Stimulated activated naive B cell treated with anti-CD40 and anti-IgM and Interleukin-4, amounts not matched to agents 10 μg/mL and 1 μg/mL and 100 μg/mL, for 72 hours (primary cell): Measurements from ENCODE around the gene NELFA.
A peak's percentile ranks its signal among the peaks of the same experiment; 100 is the strongest.
"Not testable (repeated sequence)": the region's sequence is repeated elsewhere in the genome, so short reads cannot be mapped to it uniquely, and the experiment has no call there.

ENCODE experiments used
- ATAC-seq, 2 donors: fragments of 150-1000 bp; cut with Tn5 transposase; replicated peaks; 2 replicates each; pipeline ENCODE4 v1.10.0; 2021; ENCODE audit warnings: moderate library complexity in 1 of 2
- DNase-seq: peaks from one replicate; pipeline ENCODE4 v3.0.0; 2021
- H3K27ac Mint-ChIP-seq: one replicate; pipeline ENCODE4 v1.8.0; 2022; ENCODE audit warnings: mild to moderate bottlenecking, mixed read lengths
- H3K27me3 Mint-ChIP-seq, 2 donors: one replicate each; pipeline ENCODE4 v1.8.0; 2022; ENCODE audit warnings: mixed read lengths in 2 of 2
- H3K36me3 Mint-ChIP-seq, 2 donors: one replicate each; pipeline ENCODE4 v1.8.0; 2022; ENCODE audit warnings: mixed read lengths in 2 of 2, mild to moderate bottlenecking in 1 of 2
- H3K4me1 Mint-ChIP-seq, 2 donors: one replicate each; pipeline ENCODE4 v1.8.0; 2022; ENCODE audit warnings: mixed read lengths in 2 of 2, mild to moderate bottlenecking in 1 of 2
- H3K4me3 Mint-ChIP-seq, 2 donors: one replicate each; pipeline ENCODE4 v1.8.0; 2022; ENCODE audit warnings: mild to moderate bottlenecking in 2 of 2, mixed read lengths in 2 of 2, moderate library complexity in 1 of 2
- H3K9me3 Mint-ChIP-seq, 2 donors: one replicate each; pipeline ENCODE4 v1.8.0; 2022; ENCODE audit warnings: mixed read lengths in 2 of 2, mild to moderate bottlenecking in 1 of 2

NELFA gene

DNA sequence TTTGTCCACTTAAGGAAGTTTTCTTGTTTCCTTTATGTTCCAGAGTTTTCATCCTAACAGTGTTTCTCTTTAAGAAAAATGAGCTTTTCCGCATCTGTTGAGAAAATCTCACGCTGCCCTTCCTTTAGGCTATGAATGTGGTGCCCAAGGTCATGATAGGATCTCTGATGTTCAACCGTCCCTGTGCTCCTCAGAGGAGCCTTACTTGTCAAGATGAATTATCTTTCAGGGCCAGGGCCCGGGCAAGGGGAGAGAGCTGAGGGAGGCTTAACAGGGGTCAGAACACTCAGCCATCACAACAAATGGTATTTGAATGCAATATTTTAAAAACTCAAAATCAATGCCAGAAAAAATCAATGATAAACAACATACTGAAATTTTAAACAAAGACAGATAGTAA, 6.2 kb upstream of the NELFA start:
- peak overlapping the region; percentile 82 for H3K27ac Mint-ChIP-seq
- ATAC-seq (no peak), DNase-seq (no peak)
- no peaks in the 10 kb centered on the region for H3K9me3 Mint-ChIP-seq
- no peak overlapping the region for H3K4me3 Mint-ChIP-seq
- H3K27me3 Mint-ChIP-seq = peaks cover 28 to 35% of the 10 kb centered on the region in 2 donors
- H3K36me3 Mint-ChIP-seq = no peaks in the 10 kb centered on the region
- H3K4me1 Mint-ChIP-seq = peaks cover 2 to 4% of the 10 kb centered on the region in 2 donors

DNA sequence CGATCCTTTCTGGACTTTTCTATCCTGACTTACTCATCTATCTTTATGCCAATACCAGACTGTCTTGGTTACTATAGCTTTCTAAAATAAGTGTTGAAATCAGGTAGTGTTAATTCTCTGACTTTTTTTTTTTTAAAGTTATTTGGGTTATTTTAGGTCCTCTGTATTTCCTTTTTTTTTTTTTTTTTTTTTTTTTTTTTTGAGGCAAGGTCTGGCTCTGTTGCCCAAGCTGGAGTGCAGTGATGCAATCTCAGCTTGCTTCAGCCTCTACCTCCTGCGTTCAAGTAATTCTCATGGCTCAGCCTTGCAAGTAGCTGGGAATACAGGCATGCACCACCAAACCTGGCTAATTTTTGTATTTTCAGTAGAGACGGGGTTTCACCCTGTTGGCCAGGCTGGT, 2.8 kb upstream of the NELFA start:
- peaks cover 4 to 5% of the 10 kb centered on the region in 2 donors for H3K36me3 Mint-ChIP-seq
- H3K27me3 Mint-ChIP-seq = peaks cover 7 to 11% of the 10 kb centered on the region in 2 donors
- DNase-seq (no peak), ATAC-seq (no peak)
- H3K4me1 Mint-ChIP-seq = peaks cover 12 to 17% of the 10 kb centered on the region in 2 donors
- no peak overlapping the region for H3K27ac Mint-ChIP-seq
- H3K9me3 Mint-ChIP-seq = no peaks in the 10 kb centered on the region
- H3K4me3 Mint-ChIP-seq = no peak overlapping the region

DNA sequence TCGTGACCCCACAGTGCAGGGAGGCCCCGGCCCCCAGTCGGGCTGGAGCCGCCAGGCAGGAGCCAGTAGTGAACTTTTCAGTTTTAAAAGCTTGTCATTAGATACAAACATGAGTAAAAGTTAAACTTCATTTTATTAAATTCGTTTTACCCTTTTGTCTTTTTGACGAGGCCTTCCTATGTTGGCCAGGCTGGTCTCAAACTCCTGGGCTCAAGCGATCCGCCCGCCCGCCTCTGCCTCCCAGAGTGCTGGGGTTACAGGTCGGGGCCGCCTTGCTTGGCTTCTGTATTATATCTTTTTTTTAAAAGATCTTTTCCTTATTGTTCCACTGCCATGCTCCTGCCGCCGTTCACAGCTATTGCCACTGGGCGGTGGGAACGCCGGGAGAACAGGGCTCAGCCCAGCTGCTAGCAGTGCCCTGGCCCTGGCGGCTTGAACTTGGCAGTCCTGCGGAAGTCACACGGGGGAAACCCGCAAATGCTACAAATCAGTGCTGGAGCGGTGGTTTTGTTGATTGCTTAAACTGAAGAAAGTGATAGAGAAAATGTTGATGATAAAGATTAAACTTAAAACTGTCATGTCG, 968 bp upstream of the NELFA start:
- Mint-ChIP-seq H3K27ac (peak overlapping the region; percentile 90), H3K9me3 (no peaks in the 10 kb centered on the region), H3K36me3 (peaks cover 14 to 21% of the 10 kb centered on the region in 2 donors), H3K4me3 (peak overlapping the region; percentile 87 to 90), H3K27me3 (peaks cover 4 to 11% of the 10 kb centered on the region in 2 donors), H3K4me1 (peaks cover 24 to 34% of the 10 kb centered on the region in 2 donors)
- ATAC-seq (peak; percentile 40 to 46), DNase-seq (peak; percentile 30)

DNA sequence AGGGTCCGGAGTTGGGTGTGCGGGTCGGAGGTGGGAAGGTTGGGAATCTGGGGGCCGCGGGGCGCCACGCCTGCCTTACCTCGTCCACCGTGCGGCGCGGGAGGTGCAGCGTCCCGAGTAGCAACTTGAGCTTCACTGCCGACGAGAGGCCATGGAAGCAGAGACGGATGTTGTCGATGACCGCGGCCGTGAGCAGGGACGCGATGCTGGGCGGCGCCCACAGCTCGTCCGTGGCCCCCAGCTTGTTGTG, 178 bp downstream of the NELFA start:
- DNase-seq (no peak), ATAC-seq (no peak)
- H3K27me3 Mint-ChIP-seq = peaks cover 0 to 3% of the 10 kb centered on the region in 2 donors
- H3K27ac Mint-ChIP-seq = peak overlapping the region; percentile 98
- peak overlapping the region; percentile 87 to 90 for H3K4me3 Mint-ChIP-seq
- H3K9me3 Mint-ChIP-seq = no peaks in the 10 kb centered on the region
- peaks cover 14 to 21% of the 10 kb centered on the region in 2 donors for H3K36me3 Mint-ChIP-seq
- peaks cover 24 to 34% of the 10 kb centered on the region in 2 donors for H3K4me1 Mint-ChIP-seq

DNA sequence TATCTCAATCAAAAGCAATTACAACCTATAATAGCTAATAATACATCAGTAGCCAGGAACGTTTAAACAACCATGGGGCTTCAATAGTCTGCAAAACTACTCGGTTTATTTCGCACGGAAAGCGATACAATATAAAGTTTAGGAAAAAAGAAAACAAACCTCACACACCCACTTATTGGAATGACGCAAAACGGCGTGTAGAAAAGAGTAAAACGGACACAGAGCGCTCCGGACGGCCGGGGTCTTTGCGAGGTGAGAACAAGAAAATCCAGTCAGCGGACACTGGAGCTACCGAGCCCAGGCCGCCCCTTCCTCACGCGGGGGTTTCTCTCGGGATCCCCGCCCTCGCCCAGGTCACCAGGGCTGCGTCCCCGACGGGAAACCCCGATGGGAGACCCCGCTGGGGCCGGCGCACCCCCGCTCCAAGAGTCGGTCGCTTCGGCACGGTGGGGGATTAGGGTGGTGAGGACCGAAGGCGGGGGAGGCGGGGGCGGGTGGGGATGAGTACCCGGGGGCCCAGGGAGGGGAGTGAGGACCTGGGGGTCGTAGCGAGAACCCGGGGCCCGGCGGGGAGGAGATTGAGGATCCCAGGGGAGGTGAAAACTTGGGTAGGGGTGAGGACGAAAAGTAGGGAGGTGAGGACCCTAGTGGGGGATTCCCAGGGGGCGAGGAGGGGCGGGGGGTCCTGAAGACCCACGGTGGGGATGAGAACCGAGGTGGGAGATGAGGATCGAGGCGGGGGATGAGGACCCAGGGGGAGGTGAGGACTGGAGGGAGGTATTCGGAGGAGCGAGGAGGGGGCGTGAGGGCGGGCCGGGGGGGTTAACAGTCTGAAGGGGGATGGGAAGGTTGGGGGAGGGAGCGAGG, 737 bp downstream of the NELFA start:
- H3K27ac Mint-ChIP-seq = peak overlapping the region; percentile 98
- H3K4me3 Mint-ChIP-seq = peak overlapping the region; percentile 87 to 90
- H3K36me3 Mint-ChIP-seq = peaks cover 15 to 26% of the 10 kb centered on the region in 2 donors
- no peaks in the 10 kb centered on the region for H3K9me3 Mint-ChIP-seq
- H3K27me3 Mint-ChIP-seq = no peaks in the 10 kb centered on the region
- DNase-seq (no peak), ATAC-seq (no peak)
- H3K4me1 Mint-ChIP-seq = peaks cover 24 to 35% of the 10 kb centered on the region in 2 donors

DNA sequence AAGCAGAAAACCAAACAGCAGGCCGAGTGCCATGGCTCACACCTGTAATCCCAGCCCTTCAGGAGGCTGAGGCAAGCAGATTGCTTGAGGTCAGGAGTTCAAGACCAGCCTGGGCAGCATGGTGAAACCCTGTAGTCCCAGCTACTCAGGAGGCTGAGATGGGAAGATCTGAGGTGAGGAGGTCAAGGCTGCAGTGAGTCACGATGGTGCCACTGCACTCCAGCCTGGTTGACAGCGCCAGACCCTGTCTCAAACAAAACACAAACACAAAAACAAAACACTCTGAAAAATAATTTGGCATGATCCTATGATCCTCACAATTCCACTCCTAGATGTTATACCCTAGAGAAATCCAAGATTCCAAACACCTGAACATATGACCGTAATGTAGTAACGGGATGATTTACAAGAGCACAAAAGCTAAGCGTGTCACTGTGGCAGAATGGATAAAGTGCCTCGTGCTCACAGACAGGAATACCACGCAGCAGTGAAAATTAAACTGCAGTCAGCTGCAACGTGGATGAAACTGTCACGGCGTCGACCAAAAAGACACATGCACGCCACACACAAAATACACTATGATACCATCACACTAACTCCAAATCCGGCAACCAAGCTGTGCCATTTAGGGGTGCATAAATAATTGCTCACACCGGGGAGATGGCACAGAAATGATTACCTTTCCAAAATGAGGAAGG, 1.7 kb downstream of the NELFA start:
- Mint-ChIP-seq H3K4me3 (peak overlapping the region; percentile 87 to 90), H3K9me3 (no peaks in the 10 kb centered on the region), H3K27ac (peak overlapping the region; percentile 43), H3K27me3 (no peaks in the 10 kb centered on the region), H3K4me1 (peaks cover 32 to 45% of the 10 kb centered on the region in 2 donors), H3K36me3 (peaks cover 19 to 35% of the 10 kb centered on the region in 2 donors)
- no peak for ATAC-seq
- no peak for DNase-seq

DNA sequence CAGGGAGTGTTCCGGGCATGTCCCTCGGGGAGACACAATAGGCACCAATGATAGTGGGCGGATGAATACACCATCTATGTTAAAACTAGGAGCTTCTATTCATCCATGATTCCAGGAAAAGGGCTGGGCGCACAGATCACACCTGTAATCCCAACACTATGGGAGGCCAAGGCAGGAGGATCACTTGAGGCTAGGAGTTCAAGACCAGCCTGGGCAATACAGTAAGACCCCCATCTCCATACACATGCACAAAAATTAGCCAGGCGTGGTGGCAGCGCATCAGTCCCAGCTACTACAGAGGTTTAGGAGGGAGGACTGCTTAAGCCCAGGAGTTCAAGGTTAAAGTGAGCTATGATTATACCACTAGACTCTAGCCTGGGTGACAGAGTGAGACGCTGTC, 2.4 kb downstream of the NELFA start:
- Mint-ChIP-seq H3K4me1 (peaks cover 32 to 47% of the 10 kb centered on the region in 2 donors), H3K36me3 (peaks cover 21 to 36% of the 10 kb centered on the region in 2 donors), H3K27me3 (no peaks in the 10 kb centered on the region), H3K9me3 (no peaks in the 10 kb centered on the region), H3K27ac (no peak overlapping the region), H3K4me3 (no peak overlapping the region)
- ATAC-seq = no peak
- no peak for DNase-seq

DNA sequence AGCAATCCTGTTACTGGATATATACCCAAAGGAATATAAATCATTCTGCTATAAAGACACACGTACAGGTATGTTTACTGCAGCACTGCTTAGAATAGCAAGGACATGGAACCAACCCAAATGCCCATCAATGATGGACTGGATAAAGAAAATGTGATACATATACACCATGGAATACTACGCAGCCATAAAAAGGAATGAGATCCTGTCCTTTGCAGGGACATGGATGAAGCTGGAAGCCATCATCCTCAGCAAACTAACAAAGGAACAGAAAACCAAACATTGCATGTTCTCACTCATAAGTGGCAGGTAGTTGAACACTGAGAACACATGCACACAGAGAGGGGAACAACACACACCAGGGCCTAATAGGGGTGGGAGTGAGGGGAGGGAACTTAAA, 5.4 kb downstream of the NELFA start:
- not testable (repeated sequence) for H3K4me3 Mint-ChIP-seq, H3K27me3 Mint-ChIP-seq, DNase-seq, ATAC-seq, H3K27ac Mint-ChIP-seq
- Mint-ChIP-seq H3K4me1 (peaks cover 38 to 65% of the 10 kb centered on the region in 2 donors), H3K36me3 (peaks cover 50 to 66% of the 10 kb centered on the region in 2 donors), H3K9me3 (peaks cover 15 to 16% of the 10 kb centered on the region in 2 donors)

DNA sequence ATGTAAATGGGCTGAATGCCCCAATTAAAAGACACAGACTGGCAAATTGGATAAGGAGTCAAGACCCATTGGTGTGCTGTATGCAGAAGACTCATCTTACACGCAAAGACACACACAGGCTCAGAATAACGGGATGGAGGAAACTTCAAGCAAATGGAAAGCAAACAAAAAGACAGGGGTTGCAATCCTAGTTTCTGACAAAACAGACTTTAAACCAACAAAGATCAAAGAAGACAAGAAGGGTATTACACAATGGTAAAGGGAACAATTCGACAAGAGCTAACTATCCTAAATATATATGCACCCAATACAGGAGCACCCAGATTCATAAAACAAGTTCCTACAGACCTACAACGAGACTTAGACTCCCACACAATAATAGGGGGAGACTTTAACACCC, 9.5 kb downstream of the NELFA start:
- H3K27me3 Mint-ChIP-seq, H3K4me3 Mint-ChIP-seq, ATAC-seq, H3K27ac Mint-ChIP-seq, DNase-seq: not testable (repeated sequence)
- Mint-ChIP-seq H3K9me3 (peaks cover 25 to 28% of the 10 kb centered on the region in 2 donors), H3K4me1 (peaks cover 31 to 63% of the 10 kb centered on the region in 2 donors), H3K36me3 (peaks cover 57 to 74% of the 10 kb centered on the region in 2 donors)

DNA sequence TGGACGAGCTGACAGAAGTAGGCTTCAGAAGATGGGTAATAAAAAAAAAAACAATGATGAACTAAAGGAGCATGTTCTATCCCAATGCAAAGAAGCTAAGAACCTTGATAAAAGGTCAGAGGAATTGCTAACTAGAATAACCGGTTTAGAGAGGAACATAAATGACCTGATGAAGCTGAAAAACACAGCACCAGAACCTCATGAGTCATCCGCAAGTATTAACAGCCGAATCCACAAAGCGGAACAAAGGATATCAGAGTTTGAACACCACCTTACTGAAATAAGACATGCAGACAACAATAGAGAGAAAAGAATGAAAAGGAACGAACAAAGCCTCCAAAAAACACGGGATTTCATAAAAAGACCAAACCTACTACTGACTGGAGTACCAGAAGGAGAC, 10.5 kb downstream of the NELFA start:
- H3K9me3 Mint-ChIP-seq = peaks cover 25 to 28% of the 10 kb centered on the region in 2 donors
- H3K36me3 Mint-ChIP-seq = peaks cover 58 to 74% of the 10 kb centered on the region in 2 donors
- H3K27ac Mint-ChIP-seq = no peak overlapping the region
- H3K27me3 Mint-ChIP-seq = no peaks in the 10 kb centered on the region
- peaks cover 31 to 63% of the 10 kb centered on the region in 2 donors for H3K4me1 Mint-ChIP-seq
- H3K4me3 Mint-ChIP-seq = no peak overlapping the region
- DNase-seq = no peak
- no peak for ATAC-seq

DNA sequence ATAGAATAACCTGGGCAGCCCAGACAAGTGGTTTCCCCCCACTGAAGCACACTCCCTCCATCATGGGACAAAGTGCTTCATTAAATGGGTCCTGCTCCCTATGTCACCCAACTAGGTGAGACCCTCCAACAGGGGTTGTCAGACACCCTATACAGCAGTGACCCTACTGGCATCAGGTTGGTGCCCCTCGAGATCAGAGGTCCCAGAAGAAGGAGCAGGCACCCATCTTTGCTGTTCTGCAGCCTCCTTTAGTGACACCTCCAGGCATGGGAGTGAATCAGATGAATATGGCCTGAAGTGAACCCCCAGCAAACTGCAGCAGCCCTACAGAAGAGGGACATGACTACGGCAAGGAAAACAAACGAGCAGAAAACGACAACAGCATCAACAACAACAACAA, 11.1 kb downstream of the NELFA start:
- H3K9me3 Mint-ChIP-seq = peaks cover 25 to 28% of the 10 kb centered on the region in 2 donors
- H3K27me3 Mint-ChIP-seq = no peaks in the 10 kb centered on the region
- no peak for DNase-seq
- H3K4me1 Mint-ChIP-seq = peaks cover 27 to 58% of the 10 kb centered on the region in 2 donors
- ATAC-seq = no peak
- peaks cover 56 to 74% of the 10 kb centered on the region in 2 donors for H3K36me3 Mint-ChIP-seq
- no peak overlapping the region for H3K4me3 Mint-ChIP-seq
- H3K27ac Mint-ChIP-seq = no peak overlapping the region

DNA sequence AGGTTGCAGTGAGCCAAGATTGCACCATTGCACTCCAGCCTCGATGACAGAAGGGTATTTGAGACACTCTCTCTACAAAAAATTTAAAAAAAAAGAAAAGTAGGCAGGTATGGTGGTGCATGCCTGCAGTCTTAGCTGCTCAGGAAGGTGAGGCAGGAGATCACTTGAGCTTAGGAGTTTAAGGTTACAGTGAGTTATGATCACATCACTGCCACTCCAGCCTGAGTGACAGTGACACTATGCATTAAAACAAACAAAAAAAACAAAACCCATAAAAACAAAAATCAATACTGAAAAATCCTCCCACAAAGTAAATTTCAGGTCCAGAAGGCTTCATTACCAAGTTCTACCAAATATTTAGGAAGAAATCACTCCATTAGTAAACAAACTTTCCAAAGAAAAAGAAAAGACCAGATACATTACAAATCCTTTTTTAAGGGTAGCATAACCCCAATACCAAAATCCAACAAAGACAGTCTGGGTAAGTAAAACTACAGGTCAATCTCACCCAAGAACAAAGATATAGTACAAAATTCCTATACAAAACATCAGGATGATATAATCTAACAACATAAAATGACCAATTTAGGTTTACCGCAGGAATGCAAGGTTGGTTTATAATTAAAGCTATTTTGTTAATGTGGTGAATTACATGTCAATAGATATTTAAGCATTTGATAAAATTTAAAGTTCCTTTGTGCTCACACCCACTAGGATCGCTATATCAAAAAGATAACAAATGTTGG, 11.7 kb downstream of the NELFA start:
- H3K9me3 Mint-ChIP-seq = peaks cover 25 to 28% of the 10 kb centered on the region in 2 donors
- H3K4me1 Mint-ChIP-seq = peaks cover 22 to 52% of the 10 kb centered on the region in 2 donors
- peaks cover 56 to 68% of the 10 kb centered on the region in 2 donors for H3K36me3 Mint-ChIP-seq
- DNase-seq (no peak), ATAC-seq (no peak)
- no peak overlapping the region for H3K4me3 Mint-ChIP-seq
- H3K27me3 Mint-ChIP-seq = no peaks in the 10 kb centered on the region
- no peak overlapping the region for H3K27ac Mint-ChIP-seq

DNA sequence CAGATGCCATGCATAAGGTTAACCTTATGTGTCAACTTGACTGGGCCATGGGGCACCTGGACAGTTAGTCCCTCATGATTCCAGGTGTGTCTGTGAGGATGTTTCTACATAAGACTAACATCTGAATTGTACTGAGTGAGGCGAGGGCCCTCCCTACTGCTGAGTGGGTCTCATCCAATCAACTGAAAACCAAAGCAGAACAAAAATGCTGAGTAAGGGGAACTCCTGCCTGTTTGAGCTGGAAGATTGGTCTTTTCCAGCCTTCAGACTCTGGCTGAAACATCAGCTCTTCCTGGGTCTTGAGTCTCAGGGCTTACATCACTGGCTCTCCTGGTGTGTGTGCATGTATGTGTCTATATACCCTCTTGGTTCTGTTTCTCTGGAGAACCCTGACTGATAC, 13.8 kb downstream of the NELFA start:
- Mint-ChIP-seq H3K9me3 (peaks cover 18 to 21% of the 10 kb centered on the region in 2 donors), H3K36me3 (peaks cover 50 to 59% of the 10 kb centered on the region in 2 donors)

More for the DNA sequence above, 13.8 kb downstream of the NELFA start:
- Mint-ChIP-seq H3K4me1 (peaks cover 19 to 35% of the 10 kb centered on the region in 2 donors), H3K4me3 (no peak overlapping the region), H3K27me3 (no peaks in the 10 kb centered on the region), H3K27ac (no peak overlapping the region)
- DNase-seq = no peak
- no peak for ATAC-seq
